H9 (cell line): ENCODE measurements around the gene DHDH. TPM values are rescaled to one million over a fixed set of nuclear protein-coding genes. Genes with fewer than 3 reads are reported as not detected.

Experiments used
- DNase-seq: peaks from one replicate; pipeline ENCODE4 v3.0.0-alpha.2; 2017
- H2AFZ ChIP-seq: one replicate; pipeline ENCODE4 v1.6.1; 2013; ENCODE audit warnings: mild to moderate bottlenecking, low read length, control low read depth, moderate library complexity
- H2AK5ac ChIP-seq: 2 replicates; pipeline ENCODE4 v1.6.1; 2013; ENCODE audit warnings: low read length, control low read depth, mixed read lengths; ENCODE audit not compliant: insufficient read length
- H2BK120ac ChIP-seq: one replicate; pipeline ENCODE4 v1.6.1; 2013; ENCODE audit warnings: low read depth, mild to moderate bottlenecking, low read length, control low read depth, inconsistent platforms; ENCODE audit not compliant: poor library complexity, severe bottlenecking
- H2BK12ac ChIP-seq: 2 replicates; pipeline ENCODE4 v1.6.1; 2013; ENCODE audit warnings: low read length, control low read depth, mixed read lengths, low read depth; ENCODE audit not compliant: insufficient read length
- H2BK15ac ChIP-seq: 2 replicates; pipeline ENCODE4 v1.6.1; 2013; ENCODE audit warnings: low read depth, low read length, control low read depth
- H2BK20ac ChIP-seq: one replicate; pipeline ENCODE4 v1.6.1; 2013; ENCODE audit warnings: low read depth, mild to moderate bottlenecking, low read length, control low read depth, inconsistent platforms; ENCODE audit not compliant: poor library complexity, severe bottlenecking
- H2BK5ac ChIP-seq: 2 replicates; pipeline ENCODE4 v1.6.1; 2013; ENCODE audit warnings: low read length, control low read depth, mixed read lengths; ENCODE audit not compliant: insufficient read length
- H3K14ac ChIP-seq: 2 replicates; pipeline ENCODE4 v1.6.1; 2013; ENCODE audit warnings: low read length, control low read depth; ENCODE audit not compliant: insufficient read depth
- H3K18ac ChIP-seq: 2 replicates; pipeline ENCODE4 v1.6.1; 2013; ENCODE audit warnings: low read depth, mild to moderate bottlenecking, mixed read lengths, low read length, control low read depth; ENCODE audit not compliant: insufficient read length
- H3K23ac ChIP-seq: 2 replicates; pipeline ENCODE4 v1.6.1; 2013; ENCODE audit warnings: low read length, control low read depth, mixed read lengths, low read depth; ENCODE audit not compliant: insufficient read length
- H3K23me2 ChIP-seq: 2 replicates; pipeline ENCODE4 v1.6.1; 2013; ENCODE audit warnings: low read depth, mild to moderate bottlenecking, mixed read lengths, low read length, control low read depth; ENCODE audit not compliant: insufficient read length, poor library complexity, severe bottlenecking
- H3K27ac ChIP-seq: 2 replicates; pipeline ENCODE4 v1.5.1; 2013; ENCODE audit warnings: low read length, control low read depth, mixed read lengths, low read depth; ENCODE audit not compliant: insufficient read length
- H3K27me3 ChIP-seq: 2 replicates; pipeline ENCODE4 v1.6.1; 2013; ENCODE audit warnings: low read length, control low read depth, inconsistent platforms; ENCODE audit not compliant: insufficient read depth
- H3K4ac ChIP-seq: 2 replicates; pipeline ENCODE4 v1.6.1; 2013; ENCODE audit warnings: low read depth, mild to moderate bottlenecking, control low read depth, inconsistent platforms, low read length, moderate library complexity
- H3K4me1 ChIP-seq: 2 replicates; pipeline ENCODE4 v1.6.1; 2013; ENCODE audit warnings: low read length, control low read depth, inconsistent platforms; ENCODE audit not compliant: insufficient read depth
- H3K4me2 ChIP-seq: 2 replicates; pipeline ENCODE4 v1.6.1; 2013; ENCODE audit warnings: low read length, control low read depth, mixed read lengths; ENCODE audit not compliant: insufficient read length, insufficient read depth
- H3K56ac ChIP-seq: 2 replicates; pipeline ENCODE4 v1.6.1; 2013; ENCODE audit warnings: low read depth, mild to moderate bottlenecking, mixed read lengths, low read length, control low read depth; ENCODE audit not compliant: insufficient read length
- H3K79me1 ChIP-seq: 2 replicates; pipeline ENCODE4 v1.6.1; 2013; ENCODE audit warnings: low read depth, mild to moderate bottlenecking, moderate library complexity, low read length, control low read depth, inconsistent platforms; ENCODE audit not compliant: insufficient read depth, poor library complexity, severe bottlenecking
- H3K79me2 ChIP-seq: 2 replicates; pipeline ENCODE4 v1.6.1; 2013; ENCODE audit warnings: low read length, control low read depth, inconsistent platforms; ENCODE audit not compliant: insufficient read depth
- H3K9ac ChIP-seq: 2 replicates; pipeline ENCODE4 v1.6.1; 2013; ENCODE audit warnings: low read length, control low read depth, mixed read lengths; ENCODE audit not compliant: insufficient read length; ENCODE audit errors: extremely low read depth
- H3K9me3 ChIP-seq: one replicate; pipeline ENCODE4 v1.6.1; 2013; ENCODE audit warnings: low read depth, low read length, inconsistent platforms; ENCODE audit not compliant: control insufficient read depth
- H3T11ph ChIP-seq: one replicate; pipeline ENCODE4 v1.6.1; 2013; ENCODE audit warnings: mild to moderate bottlenecking, low read length, control low read depth, inconsistent platforms
- H4K20me1 ChIP-seq: one replicate; pipeline ENCODE4 v1.6.1; 2013; ENCODE audit not compliant: control insufficient read depth, insufficient read length, insufficient read depth
- H4K5ac ChIP-seq: 2 replicates; pipeline ENCODE4 v1.6.1; 2013; ENCODE audit warnings: low read depth, mild to moderate bottlenecking, mixed read lengths, low read length, control low read depth; ENCODE audit not compliant: insufficient read length
- H4K8ac ChIP-seq: replicated peaks from 2 replicates; pipeline ENCODE4 v1.6.1; 2013; ENCODE audit warnings: low read length, control low read depth, mixed read lengths, low read depth; ENCODE audit not compliant: insufficient read length
- H4K91ac ChIP-seq: 2 replicates; pipeline ENCODE4 v1.6.1; 2013; ENCODE audit warnings: low read depth, mild to moderate bottlenecking, moderate library complexity, mixed read lengths, low read length, control low read depth; ENCODE audit not compliant: insufficient read length
- H3K27ac Mint-ChIP-seq, 3 experiments: 2 replicates in 2 of 3; 3 replicates in 1 of 3; pipeline ENCODE4 v1.8.0; 2020 to 2021; ENCODE audit warnings: mixed read lengths in 3 of 3, mild to moderate bottlenecking in 1 of 3, moderate library complexity in 1 of 3
- H3K27me3 Mint-ChIP-seq: 2 replicates; pipeline ENCODE4 v1.8.0; 2021; ENCODE audit warnings: low read depth, mild to moderate bottlenecking, moderate library complexity, mixed read lengths
- H3K36me3 Mint-ChIP-seq, 3 experiments: 2 replicates in 2 of 3; 3 replicates in 1 of 3; pipeline ENCODE4 v1.8.0; 2020 to 2021; ENCODE audit warnings: low read depth in 3 of 3, mixed read lengths in 3 of 3; ENCODE audit not compliant: insufficient read depth in 1 of 3
- H3K4me1 Mint-ChIP-seq, 2 experiments: 2 replicates each; pipeline ENCODE4 v1.8.0; 2020; ENCODE audit warnings: mixed read lengths in 2 of 2
- H3K4me3 Mint-ChIP-seq, 2 experiments: 2 replicates in 1 of 2; 3 replicates in 1 of 2; pipeline ENCODE4 v1.8.0; 2020 to 2021; ENCODE audit warnings: mild to moderate bottlenecking in 2 of 2, mixed read lengths in 2 of 2, moderate library complexity in 1 of 2
- H3K9me3 Mint-ChIP-seq, 2 experiments: 2 replicates in 1 of 2; 3 replicates in 1 of 2; pipeline ENCODE4 v1.8.0; 2020; ENCODE audit warnings: mild to moderate bottlenecking in 2 of 2, mixed read lengths in 2 of 2, moderate library complexity in 1 of 2
- CTCF ChIP-seq: fragments of 200-600 bp; sonication (generic); conservative IDR thresholded peaks from 3 replicates; pipeline ENCODE4 v1.8.0; 2021; ENCODE audit warnings: antibody characterized with exemption, mild to moderate bottlenecking
- WGBS: extraction: QIAGEN DNeasy Blood & Tissue Kit; methylation state at CpG from one replicate; pipeline ENCODE4 v1.1.7; 2013; ENCODE audit warnings: missing lambda C conversion rate, low lambda C conversion rate, mixed read lengths; ENCODE audit not compliant: insufficient read length; ENCODE audit errors: extremely low coverage; 5-methylcytosine and 5-hydroxymethylcytosine counted together
- total RNA-seq: library from RNA; stranded (reverse); gene quantifications from 2 replicates; pipeline ENCODE4 v1.2.1, GENCODE V29; 2021

The DHDH gene
- total RNA-seq, 1 experiment from 2014 or later, result 2.0 TPM

- Mint-ChIP-seq H3K27ac (no peak overlapping the region), H3K4me1 (peaks cover 33 to 38% of the 10 kb centered on the region in 2 experiments), H3K9me3 (no peaks in the 10 kb centered on the region; a peak in 1 of 5 replicates), H3K36me3 (peaks cover 17 to 59% (median 48%) of the 10 kb centered on the region in 3 experiments; a peak in 6 of 7 replicates), H3K27me3 (no peaks in the 10 kb centered on the region), H3K4me3 (no peak overlapping the region)
- H3K27ac ChIP-seq, result no peak overlapping the region
- H2BK20ac ChIP-seq, result no peak overlapping the region
- no peak overlapping the region for H2BK12ac ChIP-seq
- H3K4ac ChIP-seq, result no peak overlapping the region
- H3K56ac ChIP-seq, result no peak overlapping the region
- H2BK5ac ChIP-seq, result no peak overlapping the region
- H2AK5ac ChIP-seq, result no peak overlapping the region
- H3T11ph ChIP-seq, result no peak overlapping the region
- H3K23ac ChIP-seq, result no peak overlapping the region
- H3K23me2 ChIP-seq, result peaks cover 12% of the 10 kb centered on the region
- no peak overlapping the region for H4K91ac ChIP-seq
- WGBS, result no CpG with 5 or more reads among the region's 16 CpGs
- no peaks in the 10 kb centered on the region; the same call in 1 of the 2 replicates for H3K4me1 ChIP-seq
- DNase-seq, result no peak
- H2BK120ac ChIP-seq, result no peak overlapping the region
- no peak overlapping the region for H4K5ac ChIP-seq
- H4K8ac ChIP-seq, result no peak overlapping the region
- no peak overlapping the region for H3K18ac ChIP-seq
- H3K14ac ChIP-seq, result no peak overlapping the region
- no peaks in the 10 kb centered on the region for H4K20me1 ChIP-seq
- no peaks in the 10 kb centered on the region for H3K79me2 ChIP-seq
- no peak overlapping the region for H3K9ac ChIP-seq
- no peaks in the 10 kb centered on the region for H3K27me3 ChIP-seq
- no peak for TF ChIP-seq CTCF
- peaks cover 4% of the 10 kb centered on the region for H3K79me1 ChIP-seq
- no peak overlapping the region for H3K4me2 ChIP-seq
- no peaks in the 10 kb centered on the region for H3K9me3 ChIP-seq
- H2BK15ac ChIP-seq, result no peak overlapping the region
- no peak overlapping the region for H2AFZ ChIP-seq
Observed at GRCh38 chr19:48959341-48960239, 26.1 kb downstream of the DHDH start.
